HCT116 (cell line): ENCODE results near the gene CCR5AS.

Source experiments
- ATAC-seq: fragments of 200-7000 bp; cut with Tn5 transposase; 2 replicates; pipeline ENCODE4 v1.9.1; 2020; ENCODE audit warnings: mild to moderate bottlenecking, moderate library complexity
- BruUV-seq: library from RNA; stranded (reverse); fragments of 400-500 nt; replicated peaks from 2 replicates; lab custom pipeline; 2021; lab: Mats Ljungman, UMichigan
- CTCF ChIA-PET: fragments of 300-600 bp; sonication (Branson Sonifier 250); formaldehyde crosslinking; loops from one replicate; lab custom pipeline; 2021; ENCODE audit warnings: antibody characterized with exemption; lab: Charles Lee
- POLR2A ChIA-PET: fragments of 300-600, 350-600 bp; sonication (Branson Sonifier 250); formaldehyde crosslinking; loops from one replicate; lab custom pipeline; 2021; ENCODE audit warnings: antibody characterized with exemption; lab: Charles Lee
- RAD21 ChIA-PET, 2 experiments: fragments of 300-600 bp; sonication (Branson Sonifier 250); formaldehyde crosslinking; loops; one replicate each; lab custom pipeline; 2023; ENCODE audit warnings: low total read pairs in 2 of 2; ENCODE audit not compliant: uncharacterized antibody in 2 of 2, unreplicated experiment in 2 of 2, low non-redundant PET in 1 of 2; lab: Charles Lee
- DNase-seq: peaks from one replicate; pipeline ENCODE4 v3.0.0-alpha.2; 2010; ENCODE audit warnings: low read depth, low spot score
- H2AFZ ChIP-seq: fragments of 200-600 bp; shearing (Covaris generic), sonication (generic); 2 replicates; pipeline ENCODE4 v1.6.1; 2017; ENCODE audit warnings: low read depth, mixed run types, mixed read lengths, antibody characterized with exemption, low read length; ENCODE audit not compliant: poor library complexity, severe bottlenecking
- H3K27ac ChIP-seq: 2 replicates; pipeline ENCODE4 v1.5.1; 2012; ENCODE audit warnings: low read depth, low read length
- H3K27me3 ChIP-seq: fragments of 200-600 bp; sonication (generic); 2 replicates; pipeline ENCODE4 v1.6.1; 2016; ENCODE audit warnings: mixed run types, low read length, mixed read lengths; ENCODE audit not compliant: insufficient read depth
- H3K36me3 ChIP-seq, 2 experiments: fragments of 200-500 bp in 1 of 2; fragments of 200-600 bp in 1 of 2; sonication (Bioruptor generic) in 1 of 2; sonication (generic) in 1 of 2; 2 replicates each; pipeline versions ENCODE4 v1.5.1 to v1.6.1; 2014 to 2016; ENCODE audit warnings: low read length in 2 of 2, inconsistent platforms in 1 of 2, mixed read lengths in 1 of 2, mixed run types in 1 of 2; ENCODE audit not compliant: insufficient read depth in 2 of 2, control insufficient read depth in 1 of 2
- H3K4me1 ChIP-seq, 2 experiments: fragments of 200-600 bp in 1 of 2; sonication (generic) in 1 of 2; 2 replicates each; pipeline versions ENCODE4 v1.5.1 to v1.6.1; 2012 to 2017; ENCODE audit warnings: low read length in 2 of 2, inconsistent platforms in 1 of 2, mild to moderate bottlenecking in 1 of 2, mixed read lengths in 1 of 2, mixed run types in 1 of 2, moderate library complexity in 1 of 2; ENCODE audit not compliant: insufficient read depth in 2 of 2, control insufficient read depth in 1 of 2
- H3K4me2 ChIP-seq: fragments of 200-600 bp; sonication (generic); 2 replicates; pipeline ENCODE4 v1.6.1; 2017; ENCODE audit warnings: mixed run types, low read length, mixed read lengths
- H3K4me3 ChIP-seq, 2 experiments: fragments of 200-600 bp in 1 of 2; sonication (generic) in 1 of 2; replicated peaks in 1 of 2; 2 replicates each; pipeline ENCODE4 v1.5.1; 2011 to 2016; ENCODE audit warnings: low read length in 2 of 2, control low read depth in 1 of 2, low read depth in 1 of 2, mild to moderate bottlenecking in 1 of 2, mixed read lengths in 1 of 2, mixed run types in 1 of 2
- H3K79me2 ChIP-seq: fragments of 200-600 bp; sonication (generic); 2 replicates; pipeline ENCODE4 v1.6.1; 2017; ENCODE audit warnings: mild to moderate bottlenecking, mixed run types, low read length, moderate library complexity, mixed read lengths; ENCODE audit not compliant: insufficient read depth
- H3K9ac ChIP-seq: fragments of 200-600 bp; sonication (generic); 2 replicates; pipeline ENCODE4 v1.6.1; 2016; ENCODE audit warnings: low read length, mixed read lengths
- H3K9me2 ChIP-seq: fragments of 200-600 bp; sonication (generic), shearing (Covaris generic); 2 replicates; pipeline ENCODE4 v1.6.1; 2017; ENCODE audit warnings: mixed run types, mild to moderate bottlenecking, moderate library complexity; ENCODE audit not compliant: insufficient read depth
- H3K9me3 ChIP-seq, 2 experiments: fragments of 200-500 bp in 1 of 2; fragments of 200-600 bp in 1 of 2; sonication (Bioruptor generic) in 1 of 2; sonication (generic) in 1 of 2; 2 replicates each; pipeline ENCODE4 v1.6.1; 2014 to 2017; ENCODE audit warnings: low read length in 2 of 2, mixed read lengths in 2 of 2, inconsistent platforms in 1 of 2, low read depth in 1 of 2, mild to moderate bottlenecking in 1 of 2, mixed run types in 1 of 2, moderate library complexity in 1 of 2; ENCODE audit not compliant: control insufficient read depth in 1 of 2, insufficient read depth in 1 of 2
- H4K20me1 ChIP-seq: fragments of 200-600 bp; sonication (generic), shearing (Covaris generic); 2 replicates; pipeline ENCODE4 v1.6.1; 2017; ENCODE audit warnings: mixed run types, mild to moderate bottlenecking, moderate library complexity; ENCODE audit not compliant: insufficient read depth
- CBX3 ChIP-seq: IDR thresholded peaks from 2 replicates; pipeline ENCODE4 v1.6.1; 2012; ENCODE audit warnings: low read depth
- CEBPB ChIP-seq: IDR thresholded peaks from 2 replicates; pipeline ENCODE4 v1.6.1; 2012; ENCODE audit warnings: low read depth
- EGR1 ChIP-seq: IDR thresholded peaks from 2 replicates; pipeline ENCODE4 v1.6.1; 2012; ENCODE audit warnings: low read depth
- EZH2 ChIP-seq: fragments of 200-600 bp; sonication (generic); IDR thresholded peaks from 2 replicates; pipeline ENCODE4 v1.6.1; 2017; ENCODE audit warnings: antibody characterized with exemption, mixed run types
- EZH2phosphoT487 ChIP-seq: fragments of 200-600 bp; IDR thresholded peaks from 2 replicates; pipeline ENCODE4 v1.6.1; 2018; ENCODE audit warnings: antibody characterized with exemption, borderline replicate concordance
- FOSL1 ChIP-seq: IDR thresholded peaks from 2 replicates; pipeline ENCODE4 v1.6.1; 2012; ENCODE audit warnings: low read depth
- JUND ChIP-seq: IDR thresholded peaks from 2 replicates; pipeline ENCODE4 v1.6.1; 2012
- POLR2A ChIP-seq: IDR thresholded peaks from 2 replicates; pipeline ENCODE4 v1.7.0; 2011; ENCODE audit warnings: borderline replicate concordance; ENCODE audit not compliant: insufficient read depth, insufficient read length; ENCODE audit errors: extremely low read depth
- POLR2AphosphoS5 ChIP-seq: IDR thresholded peaks from 2 replicates; pipeline ENCODE4 v1.6.1; 2011; ENCODE audit warnings: mild to moderate bottlenecking, low read depth, low read length, moderate library complexity
- REST ChIP-seq: IDR thresholded peaks from 2 replicates; pipeline ENCODE4 v1.6.1; 2012; ENCODE audit warnings: low read depth
- SIN3A ChIP-seq: IDR thresholded peaks from 2 replicates; pipeline ENCODE4 v1.6.1; 2012; ENCODE audit warnings: low read depth
- SRF ChIP-seq: IDR thresholded peaks from 2 replicates; pipeline ENCODE4 v1.6.1; 2012; ENCODE audit warnings: low read depth
- TCF7L2 ChIP-seq: IDR thresholded peaks from 2 replicates; pipeline ENCODE4 v1.7.0; 2011; ENCODE audit warnings: borderline replicate concordance, inconsistent platforms; ENCODE audit not compliant: insufficient read depth, insufficient read length; ENCODE audit errors: extremely low read depth
- YY1 ChIP-seq: IDR thresholded peaks from 2 replicates; pipeline ENCODE4 v1.6.1; 2011; ENCODE audit warnings: low read length, low read depth, moderate library complexity, mild to moderate bottlenecking; ENCODE audit not compliant: insufficient replicate concordance; ENCODE audit errors: extremely low read depth
- ZBTB33 ChIP-seq: IDR thresholded peaks from 2 replicates; pipeline ENCODE4 v1.6.1; 2011; ENCODE audit warnings: mild to moderate bottlenecking, low read length, moderate library complexity; ENCODE audit not compliant: insufficient replicate concordance; ENCODE audit errors: extremely low read depth
- ZFX ChIP-seq: fragments of 450-650 bp; IDR thresholded peaks from 2 replicates; pipeline ENCODE4 v1.6.1; 2017
- ZNF274 ChIP-seq: fragments of 200-500 bp; sonication (Bioruptor generic); IDR thresholded peaks from 2 replicates; pipeline ENCODE4 v1.6.1; 2014; ENCODE audit warnings: mild to moderate bottlenecking, low read depth, low read length, inconsistent platforms
- intact Hi-C: fragments of 100-400 bp; cut with micrococcal nuclease; formaldehyde crosslinking; loops from 2 replicates; pipeline ENCODE4 v1.10.0; 2022
- TF ChIP-seq, protein P1 (sequence below): IDR thresholded peaks from 2 replicates; pipeline ENCODE4 v1.6.1; 2012
- TF ChIP-seq, protein P2 (sequence below), 3 experiments: fragments of 200-600 bp in 1 of 3; sonication (generic) in 1 of 3; IDR thresholded peaks in 2 of 3; conservative IDR thresholded peaks in 1 of 3; 2 replicates each; pipeline ENCODE4 v1.5.1; 2012 to 2017; ENCODE audit warnings: low read depth in 2 of 3, low read length in 2 of 3, antibody characterized with exemption in 1 of 3, borderline replicate concordance in 1 of 3, control low read depth in 1 of 3, mild to moderate bottlenecking in 1 of 3, mixed read lengths in 1 of 3, mixed run types in 1 of 3, moderate library complexity in 1 of 3; ENCODE audit not compliant: insufficient read depth in 1 of 3

The CCR5AS gene

GRCh38 chr3:46435081-46435726 is 28.3 kb upstream of the CCR5AS start:
- intact Hi-C loops: no loop called here
- ChIA-PET CTCF (interaction anchor here (1.2 kb wide), 1 partner anchor 15 kb away, joined by 4 read pairs; no protein-coding TSS in a partner anchor), RAD21 (no interaction called here), POLR2A (no interaction called here)
- Histone ChIP-seq H2AFZ (no peak overlapping the region), H3K27me3 (no peaks in the 10 kb centered on the region), H3K9me3 (peaks cover 0 to 5% of the 10 kb centered on the region in 2 experiments; a peak in 1 of 4 replicates), H3K27ac (no peak overlapping the region), H3K4me1 (no peaks in the 10 kb centered on the region)
- ATAC-seq: no peak
- TF ChIP-seq POLR2A (no peak), CEBPB (no peak), ZFX (no peak), EZH2 (no peak), TCF7L2 (no peak), REST (no peak), EZH2phosphoT487 (no peak), CBX3 (no peak), SRF (no peak), POLR2AphosphoS5 (no peak), ZBTB33 (no peak), YY1 (no peak), JUND (no peak), EGR1 (no peak), FOSL1 (no peak), SIN3A (no peak), ZNF274 (no peak)
- TF ChIP-seq, protein P1, sequence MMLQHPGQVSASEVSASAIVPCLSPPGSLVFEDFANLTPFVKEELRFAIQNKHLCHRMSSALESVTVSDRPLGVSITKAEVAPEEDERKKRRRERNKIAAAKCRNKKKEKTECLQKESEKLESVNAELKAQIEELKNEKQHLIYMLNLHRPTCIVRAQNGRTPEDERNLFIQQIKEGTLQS: no peak
- TF ChIP-seq, protein P2, sequence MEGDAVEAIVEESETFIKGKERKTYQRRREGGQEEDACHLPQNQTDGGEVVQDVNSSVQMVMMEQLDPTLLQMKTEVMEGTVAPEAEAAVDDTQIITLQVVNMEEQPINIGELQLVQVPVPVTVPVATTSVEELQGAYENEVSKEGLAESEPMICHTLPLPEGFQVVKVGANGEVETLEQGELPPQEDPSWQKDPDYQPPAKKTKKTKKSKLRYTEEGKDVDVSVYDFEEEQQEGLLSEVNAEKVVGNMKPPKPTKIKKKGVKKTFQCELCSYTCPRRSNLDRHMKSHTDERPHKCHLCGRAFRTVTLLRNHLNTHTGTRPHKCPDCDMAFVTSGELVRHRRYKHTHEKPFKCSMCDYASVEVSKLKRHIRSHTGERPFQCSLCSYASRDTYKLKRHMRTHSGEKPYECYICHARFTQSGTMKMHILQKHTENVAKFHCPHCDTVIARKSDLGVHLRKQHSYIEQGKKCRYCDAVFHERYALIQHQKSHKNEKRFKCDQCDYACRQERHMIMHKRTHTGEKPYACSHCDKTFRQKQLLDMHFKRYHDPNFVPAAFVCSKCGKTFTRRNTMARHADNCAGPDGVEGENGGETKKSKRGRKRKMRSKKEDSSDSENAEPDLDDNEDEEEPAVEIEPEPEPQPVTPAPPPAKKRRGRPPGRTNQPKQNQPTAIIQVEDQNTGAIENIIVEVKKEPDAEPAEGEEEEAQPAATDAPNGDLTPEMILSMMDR (IDR thresholded peaks at IDR 0.05 in 2 of 3, conservative IDR thresholded peaks at IDR 0.05 in 1 of 3; ENCODE audit: borderline replicate concordance in 1 of 3, insufficient read depth in 1 of 3, low read depth in 2 of 3, low read length in 2 of 3): no peak
- TF ChIP-seq, all 23 proteins: peak for 0
- H3K4me3 ChIP-seq: no peak overlapping the region
- no peaks in the 10 kb centered on the region for H3K36me3 ChIP-seq
- no peaks in the 10 kb centered on the region for H3K9me2 ChIP-seq
- H4K20me1 ChIP-seq: no peaks in the 10 kb centered on the region
- no peaks in the 10 kb centered on the region for H3K79me2 ChIP-seq
- BruUV-seq: no TSS peak
- H3K9ac ChIP-seq: no peak overlapping the region
- DNase-seq: no peak
- no peak overlapping the region for H3K4me2 ChIP-seq
